Cardiac muscle cell (in vitro differentiated cells and primary cell): ENCODE measurements around the gene BRD1. TPM values are rescaled to one million over a fixed set of nuclear protein-coding genes. Genes with fewer than 3 reads are reported as not detected.
A peak's percentile ranks its signal among the peaks of the same experiment; 100 is the strongest.

ENCODE experiments used
- DNase-seq, 2 donors: peaks; one replicate each; pipeline versions ENCODE4 v3.0.0 to v3.0.0-alpha.2; 2010 to 2017; ENCODE audit warnings: low read depth in 1 of 2, low spot score in 1 of 2
- H3K27ac ChIP-seq: fragments of 200-600 bp; sonication (generic); 2 replicates; pipeline ENCODE4 v1.5.1; 2016
- H3K27me3 ChIP-seq: fragments of 200-600 bp; sonication (generic); 2 replicates; pipeline ENCODE4 v1.6.0; 2016; ENCODE audit warnings: control low read depth
- H3K36me3 ChIP-seq: fragments of 200-600 bp; sonication (generic); 2 replicates; pipeline ENCODE4 v1.5.1; 2016; ENCODE audit warnings: control low read depth
- H3K4me1 ChIP-seq: fragments of 200-600 bp; sonication (generic); 2 replicates; pipeline ENCODE4 v1.8.1; 2017; ENCODE audit warnings: low read depth, mild to moderate bottlenecking, mixed run types
- H3K4me3 ChIP-seq: fragments of 200-600 bp; sonication (generic); 2 replicates; pipeline ENCODE4 v1.5.1; 2016; ENCODE audit warnings: mild to moderate bottlenecking
- H3K9me3 ChIP-seq: fragments of 200-600 bp; sonication (generic); 2 replicates; pipeline ENCODE4 v1.5.1; 2017; ENCODE audit warnings: low read depth, mild to moderate bottlenecking, control low read depth
- CTCF ChIP-seq: IDR thresholded peaks from 2 replicates; pipeline ENCODE4 v1.5.1; 2012; ENCODE audit warnings: low read depth, mild to moderate bottlenecking, low read length
- polyA plus RNA-seq: library from polyadenylated mRNA; unstranded; fragments of >200 nt; fragmentation: Nextera tagmentation; extraction: Ambion mirVana; gene quantifications from 2 replicates; pipeline ENCODE4 v1.2.1, GENCODE V29; 2016
- total RNA-seq: library from RNA; depleted of rRNA; stranded (reverse); fragments of >200 nt; gene quantifications from 2 replicates; pipeline ENCODE4 v1.2.3, GENCODE V29; 2016

The BRD1 gene
- total and polyA plus RNA-seq, 2 experiments from 2014 or later, result 25.8 to 40.9 TPM

- no peak overlapping the region for H3K27ac ChIP-seq
- TF ChIP-seq CTCF, result no peak
- H3K9me3 ChIP-seq, result no peaks in the 10 kb centered on the region
- no peaks in the 10 kb centered on the region for H3K4me1 ChIP-seq
- DNase-seq, result no peak
- H3K4me3 ChIP-seq, result no peak overlapping the region
- H3K27me3 ChIP-seq, result no peaks in the 10 kb centered on the region
- peaks cover 41% of the 10 kb centered on the region for H3K36me3 ChIP-seq
Measured at GRCh38 chr22:49787861-49788260, 39.8 kb downstream of the BRD1 start.

DNA sequence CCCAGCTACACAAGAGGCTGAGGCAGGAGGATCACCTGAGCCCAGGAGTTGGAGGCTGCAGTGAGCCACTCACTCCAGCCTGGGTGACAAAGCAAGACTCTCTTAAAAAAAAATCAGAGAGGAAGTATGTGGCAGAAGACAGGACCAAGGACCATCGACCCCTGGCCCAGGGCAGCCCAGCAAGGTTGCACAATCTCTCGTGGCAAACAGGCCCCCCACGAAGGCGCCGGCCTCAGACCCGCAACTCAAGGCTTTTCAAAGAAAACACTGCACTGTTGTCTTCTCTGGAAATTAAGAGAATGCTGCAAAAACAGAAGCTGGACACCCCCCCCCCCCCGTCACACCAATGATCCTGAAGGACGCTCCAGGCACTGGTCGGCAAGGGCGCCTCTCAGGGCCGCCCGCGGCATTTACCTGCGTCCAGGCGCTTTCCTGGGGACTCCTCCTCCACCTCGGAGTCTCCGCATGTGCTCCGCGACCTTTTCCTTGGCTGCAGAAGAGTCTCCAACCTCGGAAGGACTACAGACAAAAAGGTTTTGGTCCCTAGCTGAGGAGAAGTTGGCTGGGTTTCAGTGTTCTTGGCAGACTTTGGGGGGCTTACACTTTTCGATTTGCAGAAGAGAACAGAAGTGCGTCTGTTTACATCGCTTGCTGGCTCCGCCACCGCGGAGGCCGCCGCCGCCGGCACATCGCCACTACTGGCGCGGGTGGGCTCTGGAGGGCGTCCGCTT is 40.5 kb downstream of the BRD1 start:
- no peak for DNase-seq
- no peaks in the 10 kb centered on the region for H3K4me1 ChIP-seq
- H3K36me3 ChIP-seq, result peaks cover 37% of the 10 kb centered on the region
- no peak overlapping the region for H3K4me3 ChIP-seq
- no peak for TF ChIP-seq CTCF
- H3K27me3 ChIP-seq, result no peaks in the 10 kb centered on the region
- H3K9me3 ChIP-seq, result no peaks in the 10 kb centered on the region
- H3K27ac ChIP-seq, result no peak overlapping the region

DNA sequence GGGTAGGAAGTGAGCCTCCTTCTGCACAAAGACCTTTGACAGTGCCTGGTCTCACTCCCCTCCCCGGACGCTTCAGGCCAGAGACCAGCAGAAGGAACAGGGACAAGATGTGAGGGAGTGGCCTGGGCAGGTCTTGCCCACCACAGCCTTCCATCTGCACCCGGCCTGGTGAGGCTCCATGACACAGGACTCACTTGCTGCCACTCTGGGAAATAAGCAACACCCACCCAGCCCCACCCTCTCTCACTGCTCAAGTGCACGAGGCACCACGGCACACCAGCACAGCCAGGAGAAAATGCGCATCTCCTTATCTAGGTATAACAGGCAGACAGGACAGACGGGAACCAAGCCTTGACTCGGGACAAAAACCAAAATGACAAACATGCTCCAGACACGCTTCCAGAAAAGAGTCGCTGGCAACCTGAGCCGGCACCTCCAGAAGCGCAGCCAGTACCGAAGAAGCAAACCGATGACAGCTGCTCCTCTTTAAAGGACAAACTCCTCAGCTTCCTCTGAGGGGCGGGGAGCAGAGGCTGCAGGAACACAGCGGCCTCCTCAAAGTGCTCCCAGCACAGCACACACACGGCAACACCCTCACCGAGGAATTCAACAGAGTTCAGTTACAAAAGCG is 41.7 kb downstream of the BRD1 start:
- no peak for DNase-seq
- peaks cover 33% of the 10 kb centered on the region for H3K36me3 ChIP-seq
- no peaks in the 10 kb centered on the region for H3K4me1 ChIP-seq

GRCh38 chr22:49785046-49785521 is 42.6 kb downstream of the BRD1 start:
- H3K27ac ChIP-seq, result no peak overlapping the region
- no peak overlapping the region for H3K4me3 ChIP-seq
- no peaks in the 10 kb centered on the region for H3K27me3 ChIP-seq
- no peak for DNase-seq
- TF ChIP-seq CTCF, result no peak
- H3K9me3 ChIP-seq, result no peaks in the 10 kb centered on the region
- peaks cover 31% of the 10 kb centered on the region for H3K36me3 ChIP-seq
- H3K4me1 ChIP-seq, result peaks cover 3% of the 10 kb centered on the region

More for the DNA sequence above, 41.7 kb downstream of the BRD1 start:
- H3K27me3 ChIP-seq, result no peaks in the 10 kb centered on the region
- no peak for TF ChIP-seq CTCF
- H3K4me3 ChIP-seq, result no peak overlapping the region
- H3K9me3 ChIP-seq, result no peaks in the 10 kb centered on the region
- H3K27ac ChIP-seq, result peak overlapping the region; percentile 2

DNA sequence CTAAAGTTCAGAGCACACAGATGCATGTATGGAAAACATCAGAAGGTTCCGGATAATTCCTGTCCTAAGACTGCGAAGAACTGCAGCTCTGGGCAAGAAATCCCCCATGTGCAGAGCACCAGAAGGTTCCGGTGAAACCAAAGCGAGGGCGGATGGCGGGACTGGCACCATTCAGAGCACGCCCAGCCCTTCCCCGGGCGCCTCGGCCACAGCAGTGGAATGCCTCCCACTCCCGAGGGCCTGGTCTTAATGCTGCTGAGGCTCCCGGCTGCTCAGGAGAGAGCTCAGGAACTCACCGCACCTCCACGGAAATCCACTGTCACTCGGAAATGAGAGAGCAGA is 43.1 kb downstream of the BRD1 start:
- H3K4me3 ChIP-seq, result no peak overlapping the region
- DNase-seq, result no peak
- peaks cover 4% of the 10 kb centered on the region for H3K4me1 ChIP-seq
- H3K27ac ChIP-seq, result no peak overlapping the region
- H3K9me3 ChIP-seq, result no peaks in the 10 kb centered on the region
- TF ChIP-seq CTCF, result no peak
- peaks cover 31% of the 10 kb centered on the region for H3K36me3 ChIP-seq
- H3K27me3 ChIP-seq, result no peaks in the 10 kb centered on the region
